HS-5 (cell line): ENCODE data around the gene HBEGF.

Experiments used
- DNase-seq: peaks from one replicate; pipeline ENCODE4 v3.0.0-alpha.2; 2012; ENCODE audit warnings: low read depth

HBEGF gene

GRCh38 chr5:140302786-140303639 lies 43.4 kb downstream of the HBEGF start, which contains the start of gene PFDN1:
Gene PFDN1 (minus strand): TSS chr5:140303101. CDS start chr5:140303073, 28 bp downstream.
- DNase-seq: peak; percentile 89

GRCh38 chr5:140301136-140301535 lies 45.3 kb downstream of the HBEGF start:
- no peak for DNase-seq

- no peak for DNase-seq
These were observed 47.3 kb downstream of the HBEGF start for GRCh38 chr5:140299056-140299455.

GRCh38 chr5:140298183-140298601 lies 48.2 kb downstream of the HBEGF start:
- DNase-seq: peak; percentile 95

- DNase-seq: no peak
These were observed 49.1 kb downstream of the HBEGF start for GRCh38 chr5:140297283-140297682.

- DNase-seq: no peak
These were observed 50.1 kb downstream of the HBEGF start for GRCh38 chr5:140296289-140296688.

GRCh38 chr5:140295414-140295813 lies 51.0 kb downstream of the HBEGF start:
- DNase-seq: peak; percentile 96

GRCh38 chr5:140294753-140295152 lies 51.6 kb downstream of the HBEGF start:
- no peak for DNase-seq

- DNase-seq: no peak
These were observed 52.6 kb downstream of the HBEGF start for GRCh38 chr5:140293849-140294100.

- DNase-seq: no peak
These were observed 53.1 kb downstream of the HBEGF start for GRCh38 chr5:140293091-140293848.

GRCh38 chr5:140292212-140293036 lies 54.0 kb downstream of the HBEGF start:
- no peak for DNase-seq

- no peak for DNase-seq
These were observed 58.4 kb downstream of the HBEGF start for GRCh38 chr5:140287801-140288521.

- DNase-seq: no peak
These were observed 60.0 kb downstream of the HBEGF start for GRCh38 chr5:140286424-140286823.

- no peak for DNase-seq
These were observed 62.4 kb downstream of the HBEGF start for GRCh38 chr5:140284013-140284412.
